ENCODE data around the gene GOLM1.

DNA sequence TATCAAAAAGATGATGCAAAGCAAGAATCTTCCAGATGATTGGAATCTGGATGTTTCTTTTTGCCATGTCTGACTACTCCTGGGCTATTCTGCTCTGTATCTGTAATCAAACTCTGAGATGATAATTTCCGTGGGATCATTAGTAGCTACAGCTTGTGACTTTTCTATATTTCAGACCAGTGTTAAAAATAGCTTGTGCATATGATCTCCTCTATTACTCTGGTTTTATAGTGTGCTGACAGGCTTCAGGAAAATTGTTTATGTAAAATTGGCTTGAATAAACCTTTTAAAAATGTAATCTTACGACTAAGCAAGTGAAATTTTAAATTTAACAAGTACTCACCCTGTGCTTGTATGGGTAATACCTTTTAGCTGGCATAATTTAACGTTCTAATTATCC, 118.0 kb downstream of the GOLM1 start:
- TF ChIP-seq CTCF (tag by site-specific recombination; IDR thresholded peaks at IDR 0.05) (no peak), ZNF391 (tag by site-specific recombination; IDR thresholded peaks at IDR 0.05; ENCODE audit: borderline replicate concordance, low read depth) (no peak), ZNF426 (tag by site-specific recombination; IDR thresholded peaks at IDR 0.05) (no peak), ZNF707 (tag by site-specific recombination; IDR thresholded peaks at IDR 0.05) (no peak), ZNF776 (tag by site-specific recombination; IDR thresholded peaks at IDR 0.05; ENCODE audit: borderline replicate concordance) (no peak), GLI2 (tag by site-specific recombination; IDR thresholded peaks at IDR 0.05; ENCODE audit: borderline replicate concordance, low read depth) (no peak), KLF10 (tag by site-specific recombination; IDR thresholded peaks at IDR 0.05) (no peak), ZNF792 (tag by site-specific recombination; IDR thresholded peaks at IDR 0.05) (no peak), ZNF146 (tag by site-specific recombination; IDR thresholded peaks at IDR 0.05) (no peak), ZNF174 (tag by site-specific recombination; IDR thresholded peaks at IDR 0.05) (no peak), ZNF274 (IDR thresholded peaks at IDR 0.05; ENCODE audit: low read length) (no peak), ZNF274 (tag by site-specific recombination; IDR thresholded peaks at IDR 0.05; ENCODE audit: borderline replicate concordance) (no peak)
- TF ChIP-seq, protein P1, sequence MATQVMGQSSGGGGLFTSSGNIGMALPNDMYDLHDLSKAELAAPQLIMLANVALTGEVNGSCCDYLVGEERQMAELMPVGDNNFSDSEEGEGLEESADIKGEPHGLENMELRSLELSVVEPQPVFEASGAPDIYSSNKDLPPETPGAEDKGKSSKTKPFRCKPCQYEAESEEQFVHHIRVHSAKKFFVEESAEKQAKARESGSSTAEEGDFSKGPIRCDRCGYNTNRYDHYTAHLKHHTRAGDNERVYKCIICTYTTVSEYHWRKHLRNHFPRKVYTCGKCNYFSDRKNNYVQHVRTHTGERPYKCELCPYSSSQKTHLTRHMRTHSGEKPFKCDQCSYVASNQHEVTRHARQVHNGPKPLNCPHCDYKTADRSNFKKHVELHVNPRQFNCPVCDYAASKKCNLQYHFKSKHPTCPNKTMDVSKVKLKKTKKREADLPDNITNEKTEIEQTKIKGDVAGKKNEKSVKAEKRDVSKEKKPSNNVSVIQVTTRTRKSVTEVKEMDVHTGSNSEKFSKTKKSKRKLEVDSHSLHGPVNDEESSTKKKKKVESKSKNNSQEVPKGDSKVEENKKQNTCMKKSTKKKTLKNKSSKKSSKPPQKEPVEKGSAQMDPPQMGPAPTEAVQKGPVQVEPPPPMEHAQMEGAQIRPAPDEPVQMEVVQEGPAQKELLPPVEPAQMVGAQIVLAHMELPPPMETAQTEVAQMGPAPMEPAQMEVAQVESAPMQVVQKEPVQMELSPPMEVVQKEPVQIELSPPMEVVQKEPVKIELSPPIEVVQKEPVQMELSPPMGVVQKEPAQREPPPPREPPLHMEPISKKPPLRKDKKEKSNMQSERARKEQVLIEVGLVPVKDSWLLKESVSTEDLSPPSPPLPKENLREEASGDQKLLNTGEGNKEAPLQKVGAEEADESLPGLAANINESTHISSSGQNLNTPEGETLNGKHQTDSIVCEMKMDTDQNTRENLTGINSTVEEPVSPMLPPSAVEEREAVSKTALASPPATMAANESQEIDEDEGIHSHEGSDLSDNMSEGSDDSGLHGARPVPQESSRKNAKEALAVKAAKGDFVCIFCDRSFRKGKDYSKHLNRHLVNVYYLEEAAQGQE (tag by site-specific recombination; IDR thresholded peaks at IDR 0.05), result no peak
- TF ChIP-seq, protein P2, sequence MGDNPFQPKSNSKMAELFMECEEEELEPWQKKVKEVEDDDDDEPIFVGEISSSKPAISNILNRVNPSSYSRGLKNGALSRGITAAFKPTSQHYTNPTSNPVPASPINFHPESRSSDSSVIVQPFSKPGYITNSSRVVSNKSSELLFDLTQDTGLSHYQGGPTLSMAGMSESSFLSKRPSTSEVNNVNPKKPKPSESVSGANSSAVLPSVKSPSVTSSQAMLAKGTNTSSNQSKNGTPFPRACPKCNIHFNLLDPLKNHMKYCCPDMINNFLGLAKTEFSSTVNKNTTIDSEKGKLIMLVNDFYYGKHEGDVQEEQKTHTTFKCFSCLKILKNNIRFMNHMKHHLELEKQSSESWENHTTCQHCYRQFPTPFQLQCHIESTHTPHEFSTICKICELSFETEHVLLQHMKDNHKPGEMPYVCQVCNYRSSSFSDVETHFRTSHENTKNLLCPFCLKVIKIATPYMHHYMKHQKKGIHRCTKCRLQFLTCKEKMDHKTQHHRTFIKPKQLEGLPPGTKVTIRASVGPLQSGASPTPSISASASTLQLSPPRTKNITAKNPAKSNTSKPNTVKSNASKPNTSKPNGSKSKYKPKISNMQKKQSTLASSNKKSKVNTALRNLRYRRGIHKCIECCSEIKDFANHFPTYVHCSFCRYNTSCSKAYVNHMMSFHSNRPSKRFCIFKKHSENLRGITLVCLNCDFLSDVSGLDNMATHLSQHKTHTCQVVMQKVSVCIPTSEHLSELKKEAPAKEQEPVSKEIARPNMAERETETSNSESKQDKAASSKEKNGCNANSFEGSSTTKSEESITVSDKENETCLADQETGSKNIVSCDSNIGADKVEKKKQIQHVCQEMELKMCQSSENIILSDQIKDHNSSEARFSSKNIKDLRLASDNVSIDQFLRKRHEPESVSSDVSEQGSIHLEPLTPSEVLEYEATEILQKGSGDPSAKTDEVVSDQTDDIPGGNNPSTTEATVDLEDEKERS (tag by site-specific recombination; IDR thresholded peaks at IDR 0.05), result no peak

All from HEK293 (cell line).